Rectal smooth muscle tissue (tissue), 1 donor: ENCODE measurements around the gene OFD1.
"Not testable (repeated sequence)": the region's sequence is repeated elsewhere in the genome, so short reads cannot be mapped to it uniquely, and the experiment has no call there.

Source experiments
- H3K27ac ChIP-seq: one replicate; pipeline ENCODE4 v1.7.0; 2013; ENCODE audit warnings: low read depth, low read length, inconsistent platforms
- H3K27me3 ChIP-seq: one replicate; pipeline ENCODE4 v1.7.0; 2013; ENCODE audit warnings: low read length; ENCODE audit not compliant: control insufficient read depth, insufficient read depth
- H3K36me3 ChIP-seq: one replicate; pipeline ENCODE4 v1.7.0; 2013; ENCODE audit warnings: low read length; ENCODE audit not compliant: control insufficient read depth, insufficient read depth
- H3K4me1 ChIP-seq: one replicate; pipeline ENCODE4 v1.7.0; 2013; ENCODE audit warnings: low read length; ENCODE audit not compliant: control insufficient read depth, insufficient read depth
- H3K4me3 ChIP-seq: one replicate; pipeline ENCODE4 v1.7.0; 2013; ENCODE audit warnings: low read length
- H3K9ac ChIP-seq: one replicate; pipeline ENCODE4 v1.7.0; 2013; ENCODE audit warnings: low read length

OFD1 gene

GRCh38 chrX:13716905-13717304, 17.6 kb upstream of the OFD1 start:
- no peak overlapping the region for H3K9ac ChIP-seq
- H3K27ac ChIP-seq, result no peak overlapping the region
- H3K36me3 ChIP-seq, result no peaks in the 10 kb centered on the region
- H3K27me3 ChIP-seq, result no peaks in the 10 kb centered on the region
- peaks cover 6% of the 10 kb centered on the region for H3K4me1 ChIP-seq
- no peak overlapping the region for H3K4me3 ChIP-seq

DNA sequence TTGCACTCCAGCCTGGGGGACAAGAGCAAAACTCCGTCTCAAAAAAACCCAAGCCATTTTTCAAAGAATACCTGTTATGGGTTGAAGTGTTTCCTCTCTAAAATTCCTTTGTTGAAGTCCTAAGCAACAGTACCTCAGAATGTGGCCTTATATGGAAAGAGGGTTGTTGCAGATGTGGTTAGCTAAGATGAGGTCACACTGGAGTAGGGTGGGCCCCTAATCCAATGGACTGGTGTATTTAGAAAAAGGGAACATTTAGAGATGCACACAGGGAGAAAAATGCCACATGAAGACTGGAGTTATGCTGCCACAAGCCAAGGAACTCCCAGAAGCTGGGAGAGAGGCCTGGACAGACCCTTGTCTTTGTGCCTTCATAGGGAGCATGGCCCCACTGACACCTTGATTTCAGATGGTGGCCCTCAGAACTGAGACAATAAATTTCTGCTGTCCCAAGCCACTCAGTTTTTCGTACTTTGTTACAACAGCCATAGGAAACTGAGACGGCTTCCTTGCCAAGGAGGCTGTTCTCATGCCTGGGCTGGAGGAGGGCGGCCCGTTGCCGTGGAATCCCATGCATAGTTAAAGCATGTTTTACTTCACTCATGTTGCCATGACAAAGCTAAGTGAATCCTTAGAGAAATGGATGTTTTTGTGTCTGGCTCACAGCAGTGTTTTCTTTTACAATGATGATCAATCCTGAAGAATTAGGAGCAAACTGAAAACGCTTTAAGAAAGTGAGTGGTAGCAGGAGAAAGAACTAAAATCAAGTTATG, 16.7 kb upstream of the OFD1 start:
- peak overlapping the region; percentile 50 for H3K27ac ChIP-seq
- H3K9ac ChIP-seq, result no peak overlapping the region
- H3K4me3 ChIP-seq, result no peak overlapping the region
- no peaks in the 10 kb centered on the region for H3K36me3 ChIP-seq
- H3K27me3 ChIP-seq, result no peaks in the 10 kb centered on the region
- H3K4me1 ChIP-seq, result peaks cover 6% of the 10 kb centered on the region

DNA sequence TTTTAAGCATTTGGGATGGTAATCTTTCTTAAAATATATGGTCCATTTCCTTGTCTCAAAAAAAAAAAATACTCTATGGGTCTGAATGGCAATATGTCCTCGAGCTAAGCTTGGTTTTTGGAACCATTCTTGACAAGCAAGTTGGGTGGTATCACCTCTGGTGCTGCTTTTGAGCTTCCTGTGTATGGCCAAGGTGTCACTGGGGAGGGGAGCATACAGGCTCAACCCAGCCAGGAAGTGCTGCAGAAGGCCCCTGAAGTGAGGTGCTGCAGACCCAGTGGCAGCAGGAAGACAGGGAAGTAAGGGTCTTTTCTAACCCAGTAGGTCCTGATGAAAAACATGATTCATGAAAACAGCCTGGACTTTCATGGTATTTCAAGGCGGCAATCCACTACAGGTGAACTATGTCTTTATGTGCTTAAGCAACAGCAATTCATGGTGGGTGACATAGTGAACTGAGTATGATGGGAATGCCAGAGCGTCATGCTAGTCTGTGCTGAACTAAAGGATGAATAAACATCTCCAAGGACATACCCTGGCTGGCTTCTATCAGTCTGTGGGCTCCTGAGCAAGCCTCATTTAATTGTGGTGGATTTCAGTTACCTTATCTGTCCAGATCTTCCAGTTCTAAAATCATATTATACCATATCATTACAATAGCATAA, 15.2 kb upstream of the OFD1 start:
- Histone ChIP-seq H3K4me3 (no peak overlapping the region), H3K4me1 (peaks cover 6% of the 10 kb centered on the region), H3K36me3 (no peaks in the 10 kb centered on the region), H3K9ac (no peak overlapping the region), H3K27ac (no peak overlapping the region), H3K27me3 (no peaks in the 10 kb centered on the region)

- no peak overlapping the region for H3K9ac ChIP-seq
- no peaks in the 10 kb centered on the region for H3K36me3 ChIP-seq
- no peak overlapping the region for H3K4me3 ChIP-seq
- peaks cover 6% of the 10 kb centered on the region for H3K4me1 ChIP-seq
- peak overlapping the region; percentile 62 for H3K27ac ChIP-seq
- H3K27me3 ChIP-seq, result no peaks in the 10 kb centered on the region
Observed at GRCh38 chrX:13721371-13721770, 13.2 kb upstream of the OFD1 start.

DNA sequence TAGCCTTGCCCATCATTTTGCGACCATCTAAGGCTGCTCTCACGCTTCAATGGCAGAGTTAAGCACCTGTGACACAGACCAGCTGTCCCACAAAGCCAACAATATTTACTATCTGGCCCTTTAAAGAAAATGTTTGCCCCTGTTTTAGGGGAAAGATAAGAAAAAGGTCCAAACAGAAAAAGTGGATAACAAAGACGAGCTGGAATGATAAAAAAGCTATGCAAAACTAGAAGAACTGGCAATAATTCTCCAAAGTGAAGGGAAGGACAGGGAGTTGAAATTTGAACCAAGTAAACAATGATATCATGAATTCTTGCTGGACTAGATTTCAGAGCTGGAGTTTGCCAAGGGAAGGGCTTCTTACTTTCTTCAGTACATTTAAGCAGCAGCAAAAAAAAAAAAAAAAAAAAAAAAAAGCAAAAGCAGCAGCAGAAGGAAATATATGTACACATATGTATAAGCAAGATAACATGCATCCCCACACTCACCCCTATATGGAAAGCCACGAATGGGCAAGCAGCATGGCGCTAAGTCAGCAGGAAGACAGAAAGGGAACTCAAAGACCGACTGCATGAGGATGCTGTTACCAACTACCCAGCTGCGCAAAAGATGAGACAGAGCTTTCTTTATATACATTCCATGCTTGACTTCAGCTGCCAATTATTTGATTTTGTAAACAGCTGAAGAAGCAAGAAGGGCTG, 12.6 kb upstream of the OFD1 start:
- no peaks in the 10 kb centered on the region for H3K36me3 ChIP-seq
- no peaks in the 10 kb centered on the region for H3K27me3 ChIP-seq
- H3K4me1 ChIP-seq, result peaks cover 6% of the 10 kb centered on the region
- H3K4me3 ChIP-seq, result no peak overlapping the region
- H3K27ac ChIP-seq, result peak overlapping the region; percentile 65
- no peak overlapping the region for H3K9ac ChIP-seq

- not testable (repeated sequence) for H3K36me3 ChIP-seq, H3K27me3 ChIP-seq, H3K27ac ChIP-seq, H3K9ac ChIP-seq, H3K4me3 ChIP-seq, H3K4me1 ChIP-seq
Observed at GRCh38 chrX:13724878-13725277, 9.7 kb upstream of the OFD1 start.

DNA sequence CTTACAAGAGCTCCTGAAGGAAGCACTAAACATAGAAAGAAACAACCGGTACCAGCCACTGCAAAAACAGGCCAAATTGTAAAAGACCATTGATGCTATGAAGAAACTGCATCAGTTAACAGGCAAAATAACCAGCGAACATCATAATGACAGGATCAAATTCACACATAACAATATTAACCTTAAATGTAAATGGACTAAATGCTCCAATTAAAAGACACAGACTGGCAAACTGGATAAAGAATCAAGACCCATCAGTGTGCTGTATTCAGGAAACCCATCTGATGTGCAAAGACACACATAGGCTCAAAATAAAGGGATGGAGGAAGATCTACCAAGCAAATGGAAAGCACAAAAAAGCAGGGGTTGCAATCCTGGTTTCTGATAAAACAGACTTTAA, 8.0 kb upstream of the OFD1 start:
- H3K4me3 ChIP-seq, H3K4me1 ChIP-seq, H3K9ac ChIP-seq, H3K27me3 ChIP-seq, H3K27ac ChIP-seq, H3K36me3 ChIP-seq: not testable (repeated sequence)

DNA sequence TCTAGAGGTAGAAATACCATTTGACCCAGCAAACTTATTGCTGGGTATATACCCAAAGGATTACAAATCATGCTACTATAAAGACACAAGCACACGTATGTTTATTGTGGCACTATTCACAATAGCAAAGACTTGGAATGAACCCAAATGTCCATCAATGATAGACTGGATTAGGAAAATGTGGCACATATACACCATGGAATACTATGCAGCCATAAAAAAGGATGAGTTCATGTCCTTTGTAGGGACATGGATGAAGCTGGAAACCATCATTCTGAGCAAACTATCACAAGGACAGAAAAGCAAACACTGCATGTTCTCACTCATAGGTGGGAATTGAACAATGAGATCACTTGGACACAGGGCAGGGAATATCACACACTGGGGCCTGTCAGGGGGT, 4.0 kb upstream of the OFD1 start:
- H3K4me3 ChIP-seq, H3K27me3 ChIP-seq, H3K9ac ChIP-seq, H3K36me3 ChIP-seq, H3K4me1 ChIP-seq, H3K27ac ChIP-seq: not testable (repeated sequence)

- H3K4me1 ChIP-seq, result peaks cover 2% of the 10 kb centered on the region
- no peaks in the 10 kb centered on the region for H3K27me3 ChIP-seq
- peak overlapping the region; percentile 87 for H3K27ac ChIP-seq
- H3K9ac ChIP-seq, result no peak overlapping the region
- no peaks in the 10 kb centered on the region for H3K36me3 ChIP-seq
- no peak overlapping the region for H3K4me3 ChIP-seq
Observed at GRCh38 chrX:13732246-13733067, 2.1 kb upstream of the OFD1 start.

DNA sequence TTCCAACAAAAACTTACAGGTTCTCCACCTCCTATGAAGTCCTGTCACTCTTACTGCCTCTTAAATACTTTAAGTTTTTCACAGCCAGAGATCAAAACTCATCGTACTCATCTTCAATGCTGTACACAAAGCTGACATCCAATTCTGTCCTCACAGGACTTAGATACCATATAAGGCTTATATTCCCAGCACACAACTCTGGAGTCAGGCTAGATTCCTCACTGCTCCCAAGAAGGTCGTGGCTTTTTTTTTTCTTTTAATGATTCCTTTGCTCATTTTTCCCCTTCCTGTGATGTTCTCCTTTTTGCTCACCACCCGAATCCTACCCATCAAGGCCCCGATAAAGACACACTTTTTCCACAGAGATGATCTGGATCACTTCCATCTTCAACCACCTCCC, 1.0 kb upstream of the OFD1 start:
- no peaks in the 10 kb centered on the region for H3K27me3 ChIP-seq
- peaks cover 2% of the 10 kb centered on the region for H3K4me1 ChIP-seq
- no peaks in the 10 kb centered on the region for H3K36me3 ChIP-seq
- H3K4me3 ChIP-seq, result peak overlapping the region; percentile 85
- peak overlapping the region; percentile 87 for H3K27ac ChIP-seq
- H3K9ac ChIP-seq, result no peak overlapping the region

DNA sequence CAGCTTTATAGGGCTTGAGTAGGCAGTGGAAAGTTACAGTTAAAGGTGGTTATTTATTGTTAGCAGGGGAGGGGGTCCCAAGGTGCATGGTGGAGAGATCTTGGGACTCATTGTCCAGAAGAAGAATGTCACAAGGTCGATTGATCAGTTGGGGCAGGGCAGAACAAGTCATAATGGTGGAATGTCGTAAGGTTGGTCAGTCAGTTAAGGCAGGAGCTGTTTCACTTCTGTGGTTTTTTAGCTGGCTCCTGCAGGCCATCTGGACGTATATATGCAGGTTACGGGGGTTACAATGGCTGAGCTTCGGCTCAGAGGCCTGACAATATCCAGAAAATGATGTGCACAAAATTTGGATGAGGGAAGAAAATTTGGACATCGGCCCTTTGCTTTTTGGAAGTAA, 7.1 kb downstream of the OFD1 start:
- Histone ChIP-seq H3K4me3 (no peak overlapping the region), H3K4me1 (no peaks in the 10 kb centered on the region), H3K27me3 (no peaks in the 10 kb centered on the region), H3K27ac (no peak overlapping the region), H3K36me3 (peaks cover 6% of the 10 kb centered on the region), H3K9ac (no peak overlapping the region)
